ENCODE results near the gene SFMBT1. TPM values are rescaled to one million over a fixed set of nuclear protein-coding genes. Genes with fewer than 3 reads are reported as not detected.

The SFMBT1 gene
- total RNA-seq, 1 experiment from 2014 or later: 3.5 TPM

- DNase-seq: no peak
Observed at GRCh38 chr3:52923963-52924362, 121.9 kb downstream of the SFMBT1 start.

DNA sequence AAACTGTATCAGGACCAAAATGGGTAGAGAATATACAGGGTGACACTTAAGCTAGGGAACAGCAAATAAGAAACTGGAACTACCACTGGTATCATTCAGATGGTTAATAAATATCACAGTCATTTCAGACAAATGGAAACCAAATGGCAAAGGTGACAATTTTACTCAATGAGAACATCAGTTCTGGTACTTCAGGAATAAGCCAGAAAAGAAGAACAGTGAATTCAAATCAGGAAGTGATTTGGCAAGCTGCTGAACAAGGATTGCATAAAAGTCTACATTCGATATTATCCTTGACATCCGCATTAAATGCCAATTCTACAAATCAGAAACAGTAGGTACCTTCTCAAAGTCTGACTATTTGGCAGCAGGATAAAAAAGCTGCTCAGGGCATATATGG is 125.0 kb downstream of the SFMBT1 start:
- no peak overlapping the region for H3K4me3 ChIP-seq

More at GRCh38 chr3:52923963-52924362, 121.9 kb downstream of the SFMBT1 start:
- Histone ChIP-seq H3K27me3 (no peaks in the 10 kb centered on the region), H3K9me3 (no peaks in the 10 kb centered on the region), H3K4me3 (no peak overlapping the region), H3K36me3 (no peaks in the 10 kb centered on the region)

DNA sequence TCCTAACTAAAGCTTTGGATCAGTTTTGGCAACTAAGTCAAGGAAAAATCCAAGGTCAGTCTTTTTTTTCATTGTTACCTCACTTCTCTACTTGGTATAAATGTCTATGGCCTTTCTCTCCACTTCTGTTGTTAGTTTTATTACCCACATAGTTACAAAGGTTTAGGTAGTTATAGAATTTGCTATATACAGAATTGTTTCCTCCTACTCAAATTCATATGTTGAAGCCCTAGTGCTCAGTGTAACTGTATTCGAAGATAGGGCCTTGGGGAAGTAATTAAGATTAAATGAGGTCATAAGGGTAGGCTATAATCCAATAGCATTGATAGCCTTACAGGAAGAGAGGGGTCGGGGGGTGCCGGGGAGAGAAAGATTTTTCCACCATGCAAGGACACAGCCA is 128.8 kb downstream of the SFMBT1 start:
- Histone ChIP-seq H3K36me3 (no peaks in the 10 kb centered on the region), H3K4me3 (no peak overlapping the region), H3K27me3 (no peaks in the 10 kb centered on the region), H3K9me3 (no peaks in the 10 kb centered on the region)
- no peak for DNase-seq

More for the DNA sequence above, 125.0 kb downstream of the SFMBT1 start:
- no peak for DNase-seq
- Histone ChIP-seq H3K27me3 (no peaks in the 10 kb centered on the region), H3K36me3 (no peaks in the 10 kb centered on the region), H3K9me3 (no peaks in the 10 kb centered on the region)

DNA sequence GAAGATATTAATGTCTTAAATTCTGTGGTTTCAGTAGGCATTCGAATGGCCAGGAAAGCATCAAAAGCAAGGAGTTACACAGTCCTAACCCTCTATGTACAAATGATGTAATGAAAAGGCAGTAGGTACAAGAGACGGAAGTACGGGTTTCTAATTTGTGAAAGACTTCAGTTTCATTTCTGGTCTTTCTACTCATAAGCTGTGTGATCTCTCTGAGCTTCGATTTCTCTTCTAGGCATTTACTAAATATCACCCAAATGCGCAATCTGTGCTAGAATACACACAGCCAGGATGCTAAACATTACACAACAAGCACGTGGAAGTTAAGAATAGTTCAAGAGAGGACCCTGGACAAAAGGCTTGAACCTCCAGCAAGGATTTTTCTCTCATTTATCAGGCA is 130.6 kb downstream of the SFMBT1 start:
- no peaks in the 10 kb centered on the region for H3K27me3 ChIP-seq
- no peak for DNase-seq
- H3K4me3 ChIP-seq: no peak overlapping the region
- no peaks in the 10 kb centered on the region for H3K9me3 ChIP-seq
- no peaks in the 10 kb centered on the region for H3K36me3 ChIP-seq

DNA sequence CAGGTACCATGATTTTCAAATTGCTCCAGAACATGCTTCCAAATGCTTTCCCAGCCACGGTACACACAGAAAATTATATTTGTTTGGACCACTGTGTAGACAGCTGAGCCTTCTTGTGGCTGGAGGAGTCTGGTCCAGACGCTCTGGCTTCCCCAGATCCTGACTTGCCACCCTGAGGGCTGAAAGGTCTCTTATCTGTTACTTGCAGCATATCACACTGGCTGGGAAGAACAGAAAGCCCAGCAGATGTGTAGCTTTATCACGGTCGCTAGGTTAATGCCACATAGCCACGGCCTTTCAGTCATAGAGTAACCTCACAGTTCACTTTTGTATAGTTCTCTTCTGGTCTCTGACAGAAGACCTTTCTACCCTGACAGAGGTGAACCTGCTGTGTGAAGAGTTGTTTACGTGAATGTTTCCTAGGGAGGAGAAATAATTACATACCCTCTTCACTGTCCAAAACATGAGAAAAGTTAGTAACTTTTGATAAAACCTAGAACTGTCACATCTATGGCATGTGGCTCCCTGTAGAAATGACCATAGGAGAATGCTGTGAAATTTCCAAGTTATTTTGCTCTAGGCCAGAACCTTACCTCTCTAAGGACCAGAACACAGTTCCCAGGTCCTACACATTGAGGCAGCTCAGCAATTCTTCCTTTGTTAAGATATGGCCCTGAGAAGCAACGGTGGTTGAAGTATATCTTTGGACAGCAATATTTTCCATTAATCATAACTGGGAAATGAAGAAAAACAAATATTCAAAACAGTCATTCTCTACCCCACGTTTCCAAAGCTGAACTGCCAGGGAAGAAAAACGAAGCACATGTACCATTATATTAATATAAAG is 132.8 kb downstream of the SFMBT1 start:
- no peak for DNase-seq
- no peaks in the 10 kb centered on the region for H3K36me3 ChIP-seq
- H3K9me3 ChIP-seq: no peaks in the 10 kb centered on the region
- no peak overlapping the region for H3K4me3 ChIP-seq
- H3K27me3 ChIP-seq: no peaks in the 10 kb centered on the region

- H3K27me3 ChIP-seq: no peaks in the 10 kb centered on the region
- no peak overlapping the region for H3K4me3 ChIP-seq
- no peaks in the 10 kb centered on the region for H3K9me3 ChIP-seq
- H3K36me3 ChIP-seq: no peaks in the 10 kb centered on the region
- DNase-seq: no peak
Observed at GRCh38 chr3:52910823-52911222, 135.1 kb downstream of the SFMBT1 start.

DNA sequence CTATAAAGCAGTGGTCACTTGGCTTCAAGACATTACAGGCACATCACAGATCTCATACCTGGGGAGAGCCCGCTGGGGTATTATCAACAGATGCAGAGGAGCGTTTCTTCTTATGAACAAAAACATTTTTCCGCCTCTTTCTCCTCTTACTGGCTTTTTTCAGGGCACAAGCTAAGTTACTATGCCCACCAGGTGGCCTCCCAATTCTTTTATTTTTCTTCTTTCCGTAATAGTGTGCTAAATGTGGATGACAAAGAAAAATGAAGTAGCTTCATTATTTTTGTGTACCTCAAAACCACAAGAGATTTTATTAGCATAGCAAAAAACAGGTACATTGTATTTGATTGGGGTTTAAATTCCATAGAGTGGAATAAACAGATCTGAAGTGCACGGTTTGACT is 138.4 kb downstream of the SFMBT1 start:
- no peak overlapping the region for H3K4me3 ChIP-seq
- no peaks in the 10 kb centered on the region for H3K36me3 ChIP-seq
- H3K9me3 ChIP-seq: no peaks in the 10 kb centered on the region
- DNase-seq: no peak
- H3K27me3 ChIP-seq: no peaks in the 10 kb centered on the region

GRCh38 chr3:52904552-52904951 is 141.3 kb downstream of the SFMBT1 start:
- H3K9me3 ChIP-seq: no peaks in the 10 kb centered on the region
- no peak for DNase-seq
- no peaks in the 10 kb centered on the region for H3K27me3 ChIP-seq
- H3K36me3 ChIP-seq: no peaks in the 10 kb centered on the region
- H3K4me3 ChIP-seq: no peak overlapping the region

DNA sequence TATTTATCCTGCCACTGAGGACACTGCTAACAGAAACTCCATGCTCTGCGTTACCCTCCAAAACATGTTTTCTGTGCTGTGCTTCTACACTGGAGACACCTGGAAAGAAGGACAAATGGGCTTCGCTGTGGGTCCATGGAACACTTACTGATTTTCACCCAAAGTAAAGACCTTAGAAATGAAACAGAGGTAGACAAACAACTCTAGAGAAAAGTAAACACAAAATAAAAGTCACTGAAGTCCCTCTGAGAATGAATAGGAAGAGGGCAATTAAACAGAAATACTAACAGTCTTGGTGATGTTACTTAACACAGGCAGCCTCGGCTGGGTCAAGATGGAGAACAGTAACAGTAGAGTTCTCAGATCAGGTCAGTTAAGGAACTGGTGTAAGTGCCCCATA is 141.9 kb downstream of the SFMBT1 start:
- Histone ChIP-seq H3K4me3 (no peak overlapping the region), H3K36me3 (no peaks in the 10 kb centered on the region), H3K9me3 (no peaks in the 10 kb centered on the region), H3K27me3 (no peaks in the 10 kb centered on the region)
- no peak for DNase-seq

GRCh38 chr3:52897130-52898122 is 148.4 kb downstream of the SFMBT1 start, which contains the start of gene STIMATE:
STIMATE (minus strand) TSS chr3:52897548; CDS start chr3:52897450, 98 bp downstream.
- no peaks in the 10 kb centered on the region for H3K27me3 ChIP-seq
- no peaks in the 10 kb centered on the region for H3K9me3 ChIP-seq
- DNase-seq: peak; percentile 81
- peak within 1 kb of the TSS; percentile 62 for H3K4me3 ChIP-seq
- H3K36me3 ChIP-seq: no peaks in the 10 kb centered on the region

GRCh38 chr3:52896613-52897012 is 149.3 kb downstream of the SFMBT1 start:
- Histone ChIP-seq H3K9me3 (no peaks in the 10 kb centered on the region), H3K4me3 (peak overlapping the region; percentile 62), H3K36me3 (no peaks in the 10 kb centered on the region), H3K27me3 (no peaks in the 10 kb centered on the region)
- DNase-seq: no peak

- H3K36me3 ChIP-seq: no peaks in the 10 kb centered on the region
- no peaks in the 10 kb centered on the region for H3K27me3 ChIP-seq
- no peaks in the 10 kb centered on the region for H3K9me3 ChIP-seq
- no peak overlapping the region; the same call in 1 of the 2 replicates for H3K4me3 ChIP-seq
- no peak for DNase-seq
Observed at GRCh38 chr3:52896151-52896550, 149.7 kb downstream of the SFMBT1 start.

GRCh38 chr3:52895418-52895817 is 150.5 kb downstream of the SFMBT1 start:
- H3K36me3 ChIP-seq: no peaks in the 10 kb centered on the region
- no peak for DNase-seq
- H3K27me3 ChIP-seq: no peaks in the 10 kb centered on the region
- no peaks in the 10 kb centered on the region for H3K9me3 ChIP-seq
- H3K4me3 ChIP-seq: no peak overlapping the region

GRCh38 chr3:52894756-52895155 is 151.1 kb downstream of the SFMBT1 start:
- H3K4me3 ChIP-seq: no peak overlapping the region
- H3K36me3 ChIP-seq: no peaks in the 10 kb centered on the region
- H3K9me3 ChIP-seq: no peaks in the 10 kb centered on the region
- DNase-seq: no peak
- no peaks in the 10 kb centered on the region for H3K27me3 ChIP-seq

DNA sequence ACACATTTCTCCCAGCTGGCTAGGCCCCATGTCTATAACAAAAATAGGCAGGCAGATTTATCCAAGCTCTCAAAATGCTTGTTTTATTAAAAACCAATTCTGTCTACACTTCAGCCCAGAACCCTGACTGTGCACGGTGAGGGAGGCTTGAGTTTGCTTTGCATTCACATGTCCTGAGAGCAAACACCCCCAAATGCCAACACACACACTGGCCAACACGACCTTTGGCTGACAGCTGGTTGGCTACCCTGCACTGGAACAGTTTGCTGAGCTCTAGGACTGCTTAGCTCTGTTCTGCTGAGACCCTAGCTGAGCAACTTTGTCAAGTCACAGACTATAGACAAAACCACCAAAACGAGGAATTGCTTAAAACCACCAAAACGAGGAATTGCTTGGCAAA is 152.2 kb downstream of the SFMBT1 start:
- Histone ChIP-seq H3K9me3 (no peaks in the 10 kb centered on the region), H3K27me3 (no peaks in the 10 kb centered on the region), H3K4me3 (no peak overlapping the region), H3K36me3 (no peaks in the 10 kb centered on the region)
- DNase-seq: no peak

GRCh38 chr3:52892625-52893311 is 153.1 kb downstream of the SFMBT1 start:
- H3K36me3 ChIP-seq: no peaks in the 10 kb centered on the region
- no peaks in the 10 kb centered on the region for H3K27me3 ChIP-seq
- no peak for DNase-seq
- no peaks in the 10 kb centered on the region for H3K9me3 ChIP-seq
- H3K4me3 ChIP-seq: no peak overlapping the region

DNA sequence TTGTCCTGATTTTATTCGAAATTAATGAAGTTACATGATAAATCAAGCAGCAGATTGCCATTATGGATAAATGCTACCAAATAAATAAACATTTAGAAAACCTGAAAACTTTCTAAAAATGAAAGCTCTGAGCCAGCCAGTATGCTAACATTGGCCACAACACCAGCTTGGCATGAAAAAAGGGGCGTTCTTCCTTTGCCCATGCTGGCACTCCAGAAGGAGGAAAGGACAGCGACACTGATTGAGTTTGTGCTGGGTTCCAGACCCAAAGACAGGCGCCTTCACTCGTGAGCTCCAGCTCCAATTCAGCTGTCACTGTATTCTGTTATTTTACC is 153.6 kb downstream of the SFMBT1 start:
- Histone ChIP-seq H3K27me3 (no peaks in the 10 kb centered on the region), H3K4me3 (no peak overlapping the region), H3K36me3 (no peaks in the 10 kb centered on the region), H3K9me3 (no peaks in the 10 kb centered on the region)
- no peak for DNase-seq

Measured in MG63 (cell line).